GM03348 (cell line): ENCODE data around the gene METTL14.

ENCODE experiments used
- DNase-seq: peaks from one replicate; pipeline ENCODE4 v3.0.0; 2012; ENCODE audit warnings: low spot score

The METTL14 gene

DNA sequence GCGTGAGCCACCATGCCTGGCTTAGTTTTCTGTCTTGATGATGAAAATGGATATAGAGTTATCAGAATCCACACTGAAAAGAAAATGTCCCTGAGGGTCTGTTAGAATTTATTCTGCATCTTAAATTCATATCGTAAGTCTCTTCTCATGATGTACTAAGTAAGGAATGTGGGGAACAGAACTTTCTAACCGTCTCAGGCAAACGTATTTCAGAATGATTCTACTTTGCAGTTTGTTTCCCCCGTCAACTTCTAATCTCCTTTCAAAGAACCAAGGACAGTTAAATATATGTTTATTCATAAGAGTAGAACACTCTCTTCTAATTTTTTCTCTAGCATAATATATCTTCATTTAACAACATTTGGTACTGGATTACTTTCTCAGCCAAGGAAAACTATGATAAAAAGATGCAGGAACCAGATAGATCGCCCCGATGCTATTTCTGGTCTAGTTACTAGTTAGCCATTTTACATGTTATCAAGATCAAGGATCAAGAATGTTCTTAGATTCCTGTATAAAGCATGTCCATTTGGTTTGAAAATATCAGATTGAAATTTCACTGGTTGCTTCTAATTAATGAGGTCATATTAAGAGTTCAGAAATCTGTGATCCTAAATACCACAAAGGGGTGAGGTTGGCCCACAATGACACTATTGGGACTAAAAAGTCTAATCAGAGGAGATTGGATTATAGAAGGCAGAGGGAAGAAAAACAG is 49.5 kb downstream of the METTL14 start:
- DNase-seq, result no peak

DNA sequence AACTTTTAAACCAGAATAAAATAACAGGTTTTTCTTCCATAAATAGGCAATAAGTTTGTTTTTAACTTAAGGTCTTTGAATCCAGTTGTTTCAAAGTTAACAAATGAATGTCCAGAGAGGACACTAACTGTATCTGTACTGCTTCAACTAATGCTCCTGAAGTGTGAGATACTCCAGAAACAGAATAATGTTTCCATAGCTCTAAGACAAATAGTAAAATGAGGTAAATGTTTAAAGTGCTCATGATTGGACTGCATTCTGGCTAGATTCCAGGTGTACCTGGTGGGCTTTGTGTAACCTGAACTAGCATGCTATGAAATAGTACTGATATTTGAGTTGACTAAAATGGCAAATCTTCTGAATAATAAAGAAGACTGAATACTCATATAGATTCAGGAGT is 51.7 kb downstream of the METTL14 start:
- DNase-seq, result no peak

- DNase-seq, result no peak
Observed at GRCh38 chr4:118738090-118738489, 52.9 kb downstream of the METTL14 start.

DNA sequence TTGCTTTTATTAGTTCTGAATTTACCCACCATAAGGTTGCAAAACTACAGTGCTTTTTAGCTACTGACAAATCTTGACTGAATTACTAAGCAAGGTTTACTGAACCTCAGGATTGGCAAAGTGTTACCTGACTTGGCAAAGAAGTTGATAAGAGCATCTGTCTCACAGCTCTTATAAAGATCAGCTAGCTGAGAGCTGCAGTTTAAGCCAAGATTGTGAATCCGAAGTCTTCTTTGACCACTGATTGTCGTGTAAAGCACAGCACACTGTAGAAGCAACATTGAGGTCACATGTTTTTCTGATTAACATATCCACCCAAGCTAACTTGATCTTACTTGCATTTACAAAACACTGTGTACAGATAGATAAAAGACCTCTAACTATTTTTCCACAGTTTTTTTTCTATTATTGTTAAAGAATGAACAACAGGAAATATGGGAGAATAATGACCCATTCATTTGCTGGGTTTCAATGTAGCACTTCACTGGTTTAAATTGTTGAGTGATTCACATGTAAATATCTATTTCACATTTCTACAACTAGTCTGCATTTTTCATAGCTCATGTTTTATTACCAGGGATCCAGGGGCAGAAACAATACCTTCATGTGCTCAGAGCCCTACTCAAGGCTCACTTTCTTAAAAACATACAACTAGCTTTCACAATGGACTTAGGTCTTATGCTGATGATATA is 54.0 kb downstream of the METTL14 start:
- DNase-seq, result no peak

DNA sequence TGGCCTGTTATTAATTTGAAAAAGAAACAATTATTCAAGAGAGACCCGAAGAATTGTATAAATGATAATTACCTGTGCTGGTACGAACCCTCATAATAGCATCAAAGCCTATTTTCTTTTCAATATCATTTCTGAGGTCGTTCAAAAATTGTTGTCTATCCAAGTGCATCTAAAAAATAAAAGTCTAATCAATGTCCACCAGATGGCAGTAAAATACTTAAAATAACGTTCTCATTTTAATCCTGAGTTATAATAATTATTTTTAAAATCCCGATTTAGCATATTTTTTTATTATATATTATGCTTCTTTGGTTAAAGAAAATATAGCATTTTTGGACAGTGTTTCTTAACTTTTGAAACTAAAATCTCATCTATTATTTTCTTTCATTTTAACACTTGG is 55.7 kb downstream of the METTL14 start:
- DNase-seq, result no peak

GRCh38 chr4:118741301-118741855 is 56.2 kb downstream of the METTL14 start:
- no peak for DNase-seq

GRCh38 chr4:118742050-118742449 is 56.9 kb downstream of the METTL14 start:
- no peak for DNase-seq

DNA sequence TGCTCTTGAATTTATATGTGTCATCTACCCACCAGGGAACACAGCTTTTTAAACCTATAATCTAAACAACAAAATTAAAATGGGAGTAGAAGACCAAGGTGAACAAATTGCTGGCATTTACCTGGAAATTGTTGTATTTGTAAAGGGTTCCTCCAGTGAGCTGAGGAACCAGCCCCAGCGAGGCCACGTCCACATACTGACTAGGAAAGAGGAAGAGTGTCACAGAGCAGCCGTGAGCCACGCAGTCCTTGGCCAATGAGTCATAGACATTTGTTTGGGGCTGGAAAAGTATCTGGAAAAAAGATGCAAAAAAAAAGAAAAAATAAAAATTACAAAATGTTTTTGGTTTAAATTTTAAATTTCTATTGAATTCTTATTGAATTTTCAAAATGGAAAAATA is 58.7 kb downstream of the METTL14 start:
- no peak for DNase-seq

DNA sequence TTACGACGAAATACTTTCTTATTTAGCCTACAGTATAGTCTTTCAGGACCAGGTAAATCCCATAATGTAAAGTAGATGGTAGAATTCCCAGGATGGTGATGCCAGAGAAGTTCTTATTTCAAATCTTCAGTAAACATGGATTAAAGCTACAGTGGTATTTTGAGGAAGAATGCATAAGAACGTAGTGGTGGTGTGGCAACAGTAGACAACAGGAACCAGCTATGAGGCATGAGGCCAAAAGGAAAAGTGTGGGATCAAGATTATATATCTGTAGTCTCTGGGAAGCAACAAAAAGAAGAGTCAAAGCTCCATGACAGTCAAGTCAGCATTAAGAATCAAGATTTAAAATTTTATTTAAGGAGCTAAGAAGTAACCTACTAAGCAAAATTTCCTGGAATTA is 60.2 kb downstream of the METTL14 start:
- no peak for DNase-seq

DNA sequence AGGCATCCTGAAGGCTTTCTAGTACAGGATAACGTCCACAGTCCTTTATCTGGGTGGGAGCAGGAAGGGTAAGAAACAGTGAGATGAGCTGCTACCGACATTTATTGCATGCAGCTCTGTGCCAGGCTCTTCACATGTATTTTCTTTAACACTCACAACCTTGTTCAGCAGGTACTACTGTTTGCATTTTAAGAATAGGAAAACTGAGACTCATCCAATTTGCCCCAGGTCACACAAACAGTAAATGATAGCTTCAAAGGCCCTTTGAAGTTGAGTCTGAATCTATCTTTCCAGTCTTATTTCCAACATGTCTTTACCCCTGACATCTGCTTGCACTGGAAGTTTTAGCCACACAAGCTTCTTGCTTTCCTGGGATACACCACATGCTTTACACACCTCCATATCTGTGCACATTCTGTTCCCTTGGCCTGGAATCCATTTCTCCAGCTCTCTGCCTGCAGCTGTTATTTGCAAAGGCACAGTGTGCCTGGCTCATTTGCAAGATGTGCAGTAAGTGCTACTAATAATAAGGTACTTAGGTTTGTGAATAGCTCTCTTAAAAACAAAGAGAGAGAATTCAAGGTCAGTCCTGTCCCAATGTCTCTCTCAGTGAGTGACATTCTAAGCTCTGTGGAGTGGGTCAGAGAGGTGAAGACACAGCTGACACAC is 61.2 kb downstream of the METTL14 start:
- no peak for DNase-seq

GRCh38 chr4:118749347-118749988 is 64.3 kb downstream of the METTL14 start:
- no peak for DNase-seq

DNA sequence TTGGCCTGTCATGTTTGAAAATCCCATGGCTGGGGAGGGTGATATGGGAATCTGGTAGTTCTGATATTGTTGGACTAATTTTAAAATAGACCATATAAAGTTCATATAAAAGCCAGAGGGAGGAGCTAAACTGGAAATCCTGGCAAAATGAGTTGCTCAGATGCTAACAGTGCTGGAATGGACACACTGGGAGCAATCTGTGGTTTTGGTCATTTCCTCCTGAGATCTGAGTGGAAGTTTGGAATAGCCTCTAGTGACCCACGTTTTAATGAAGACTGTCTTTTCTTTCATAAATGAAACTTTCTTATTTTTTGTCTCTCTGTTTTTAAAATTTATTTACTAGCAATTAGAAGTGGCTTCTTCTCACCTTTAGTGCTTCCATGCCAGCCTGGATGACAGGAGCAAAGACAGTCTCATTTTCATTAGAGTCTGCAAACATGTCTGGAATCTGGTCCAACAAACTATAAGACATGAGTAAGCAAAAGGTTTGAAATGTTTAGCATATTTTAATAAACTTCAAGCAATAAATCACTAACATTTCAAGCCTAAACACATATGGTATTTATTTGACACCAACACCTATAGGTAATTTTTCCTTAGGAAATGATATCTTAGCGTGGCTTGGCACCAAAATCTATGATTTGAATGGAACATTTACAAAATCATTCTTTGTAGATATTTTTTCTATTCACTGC is 66.6 kb downstream of the METTL14 start:
- peak; percentile 66 for DNase-seq

DNA sequence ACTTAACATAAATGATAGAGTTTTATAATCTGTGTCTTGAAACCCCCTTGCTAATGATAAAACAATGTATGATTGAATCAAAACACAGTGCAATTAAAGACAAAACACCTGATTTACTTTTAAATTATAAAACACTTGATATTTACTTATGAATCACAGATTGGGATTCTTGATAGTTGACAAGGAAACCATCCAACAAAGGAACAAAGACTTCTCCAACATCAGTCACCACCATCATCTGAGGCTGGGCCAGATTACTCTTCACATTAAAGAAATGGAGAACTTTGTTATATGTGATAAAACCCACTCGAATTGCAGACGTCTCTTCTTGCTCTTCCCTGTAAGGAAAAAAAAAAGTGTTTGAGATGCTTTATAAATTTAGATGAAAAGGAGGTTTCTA is 67.4 kb downstream of the METTL14 start:
- DNase-seq, result no peak

DNA sequence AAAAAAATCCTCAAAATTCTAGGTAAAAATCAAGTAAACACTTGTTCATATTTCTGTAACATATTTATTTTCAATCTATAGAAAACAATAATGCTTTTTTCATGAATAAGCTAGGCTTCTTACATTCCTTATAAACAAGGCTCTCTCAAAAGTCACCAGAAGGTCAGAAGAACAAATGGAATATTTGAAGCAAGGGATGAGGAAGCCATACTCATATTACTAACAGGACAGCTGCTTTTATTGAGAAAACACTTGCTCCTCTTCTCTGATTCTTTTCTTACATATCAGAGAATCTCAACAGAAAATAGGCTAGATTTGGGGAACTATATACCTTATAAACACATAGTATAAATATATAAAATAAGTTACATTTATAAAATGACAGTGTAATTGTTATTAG is 67.9 kb downstream of the METTL14 start:
- DNase-seq, result no peak

- no peak for DNase-seq
Observed at GRCh38 chr4:118753685-118754084, 68.5 kb downstream of the METTL14 start.

DNA sequence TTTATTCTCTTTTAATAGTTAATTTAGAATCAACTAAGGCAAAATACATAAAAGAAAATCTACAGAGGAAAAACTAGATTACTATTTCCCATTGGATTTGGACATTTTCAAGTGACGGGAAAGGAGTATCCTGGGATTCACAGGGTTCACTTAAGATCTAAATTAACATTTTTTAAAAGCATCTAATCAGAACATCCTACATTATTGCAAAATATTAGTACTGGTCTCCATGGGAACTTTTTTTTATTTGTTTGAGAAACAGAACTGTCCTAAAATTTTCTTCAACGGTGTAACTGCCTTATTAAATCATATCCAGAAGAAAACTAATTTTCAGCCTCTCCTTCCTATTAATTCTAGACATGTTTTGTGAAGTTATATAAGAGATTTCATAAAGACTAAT is 69.7 kb downstream of the METTL14 start:
- no peak for DNase-seq

DNA sequence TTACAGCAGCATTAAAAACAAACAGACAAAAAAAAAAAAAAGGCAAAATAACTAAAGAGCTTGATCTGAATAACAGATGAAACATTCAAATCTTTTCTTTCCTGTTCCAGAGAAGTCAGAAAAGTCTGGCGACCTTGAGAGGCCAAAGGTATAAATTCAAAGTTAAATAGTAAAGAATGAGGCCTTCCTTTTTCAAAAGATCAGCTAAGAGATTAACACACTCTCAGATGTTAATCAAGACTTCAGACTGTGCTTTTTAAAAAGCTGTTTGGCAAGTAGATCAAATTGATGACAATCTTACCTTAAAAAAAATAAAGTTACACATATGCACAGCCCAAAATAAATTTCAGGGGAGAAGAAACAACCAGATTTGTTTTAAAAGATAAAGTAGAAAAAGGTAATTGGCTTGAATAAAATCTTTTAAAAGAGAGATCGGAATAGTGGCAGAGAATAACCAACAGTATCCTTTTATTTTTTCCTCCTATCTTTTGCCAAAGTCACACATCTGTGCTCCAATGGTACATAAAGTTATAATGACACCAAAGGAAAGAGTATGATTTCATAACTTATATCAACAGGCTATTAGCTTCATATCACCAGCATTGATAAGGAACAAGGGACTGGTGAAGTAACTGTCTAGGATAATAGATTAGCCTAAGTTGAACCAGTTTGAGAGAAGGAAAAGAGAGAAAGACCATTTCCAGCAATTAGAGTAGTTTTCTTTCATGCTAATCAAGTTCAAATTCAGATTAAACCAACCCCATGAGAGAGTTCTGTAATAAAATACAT is 70.4 kb downstream of the METTL14 start:
- DNase-seq, result no peak

DNA sequence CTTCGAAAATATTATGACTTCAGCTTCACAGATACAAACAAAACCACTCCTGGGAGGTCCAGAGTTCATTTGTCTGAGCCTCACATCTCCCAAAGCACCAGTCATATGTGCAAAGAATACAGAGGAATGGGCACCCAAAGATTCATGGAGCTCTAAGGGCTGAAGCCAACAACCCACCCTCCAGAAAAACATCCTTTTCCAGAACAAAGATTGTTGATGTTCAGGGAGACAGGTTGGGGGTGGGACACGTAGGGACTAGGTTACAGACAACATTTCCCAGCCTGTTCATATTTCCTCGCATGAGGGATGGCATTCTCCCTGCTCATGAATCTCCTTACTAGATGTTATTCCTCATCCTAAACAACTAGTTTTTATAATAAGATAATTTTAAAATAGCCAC is 71.2 kb downstream of the METTL14 start:
- no peak for DNase-seq

DNA sequence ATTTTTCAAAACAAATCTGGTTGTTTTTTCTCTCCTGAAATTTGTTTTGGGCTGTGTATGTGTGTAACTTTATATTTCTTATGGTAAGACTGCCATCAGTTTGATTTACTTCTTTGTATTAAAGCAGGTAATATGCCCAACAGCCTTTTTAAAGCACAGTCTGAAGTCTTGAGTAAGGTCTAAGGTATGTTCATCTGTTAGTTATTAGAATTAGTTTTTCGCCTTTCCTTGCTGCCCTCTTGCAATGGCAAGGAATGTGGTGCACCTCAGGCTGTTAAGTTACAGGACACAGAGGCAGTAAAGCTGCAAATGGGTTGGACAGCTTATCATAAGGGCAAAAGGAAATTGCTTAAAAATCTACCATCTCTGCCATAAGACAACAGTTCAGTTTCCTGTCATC is 71.8 kb downstream of the METTL14 start:
- no peak for DNase-seq

- peak; percentile 20 for DNase-seq
Observed at GRCh38 chr4:118757761-118758251, 72.6 kb downstream of the METTL14 start.

GRCh38 chr4:118758293-118758692 is 73.1 kb downstream of the METTL14 start:
- DNase-seq, result no peak
